ENCODE data around the gene GGT7.

Gene GGT7

DNA sequence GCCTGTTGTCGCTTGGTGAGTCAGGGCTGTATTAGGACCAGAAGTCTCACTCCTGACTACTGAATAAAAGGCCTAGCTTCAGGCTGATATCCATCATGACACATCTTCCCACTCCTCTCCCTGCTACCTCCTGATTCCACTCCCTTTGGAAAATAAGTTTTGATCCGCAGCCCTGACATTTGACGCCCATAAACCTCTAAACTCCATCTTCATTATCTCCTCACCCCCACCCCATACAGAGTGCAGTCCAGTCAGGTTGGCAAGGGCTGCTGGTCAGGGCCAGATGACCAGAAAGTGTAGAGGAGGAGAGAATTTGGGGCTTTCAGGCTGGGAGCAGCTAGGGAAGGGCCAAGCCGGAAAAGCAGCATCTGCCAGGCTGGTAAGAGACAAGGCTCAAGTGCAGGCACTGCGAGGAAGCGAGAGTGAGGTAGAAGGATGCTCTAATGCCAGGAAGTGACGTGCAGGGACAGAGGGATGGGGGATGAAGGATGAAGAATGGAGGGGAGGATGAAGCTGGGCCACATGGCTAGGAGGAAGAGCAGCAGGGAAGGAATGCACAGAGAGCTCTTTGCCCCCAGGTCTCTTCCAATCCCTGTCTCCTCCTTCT, 1.2 kb downstream of the GGT7 start:
- ATAC-seq (ENCODE audit: low read depth) (no peak), DNase-seq (ENCODE audit: low spot score) (no peak)
- peaks cover 22% of the 10 kb centered on the region for H3K4me1 ChIP-seq (ENCODE audit: insufficient read depth, poor library complexity, severe bottlenecking)

GRCh38 chr20:34864216-34864615, 8.4 kb downstream of the GGT7 start:
- no peak for DNase-seq (ENCODE audit: low spot score)
- Histone ChIP-seq H3K27me3 (ENCODE audit: insufficient read depth, poor library complexity, severe bottlenecking) (no peaks in the 10 kb centered on the region), H3K9me3 (ENCODE audit: severe bottlenecking) (no peaks in the 10 kb centered on the region), H3K4me3 (ENCODE audit: severe bottlenecking) (no peak overlapping the region), H3K4me1 (ENCODE audit: insufficient read depth, poor library complexity, severe bottlenecking) (no peaks in the 10 kb centered on the region), H3K36me3 (ENCODE audit: low read depth) (no peaks in the 10 kb centered on the region), H3K27ac (ENCODE audit: poor library complexity, severe bottlenecking) (no peak overlapping the region)
- ATAC-seq (ENCODE audit: low read depth), result no peak
- TF ChIP-seq CTCF (IDR thresholded peaks at IDR 0.05; ENCODE audit: poor library complexity, severe bottlenecking), result no peak

More for the DNA sequence above, 1.2 kb downstream of the GGT7 start:
- no peak for TF ChIP-seq CTCF (IDR thresholded peaks at IDR 0.05; ENCODE audit: poor library complexity, severe bottlenecking)
- Histone ChIP-seq H3K9me3 (ENCODE audit: severe bottlenecking) (no peaks in the 10 kb centered on the region), H3K36me3 (ENCODE audit: low read depth) (no peaks in the 10 kb centered on the region), H3K27me3 (ENCODE audit: insufficient read depth, poor library complexity, severe bottlenecking) (no peaks in the 10 kb centered on the region), H3K4me3 (ENCODE audit: severe bottlenecking) (no peak overlapping the region), H3K27ac (ENCODE audit: poor library complexity, severe bottlenecking) (no peak overlapping the region)

DNA sequence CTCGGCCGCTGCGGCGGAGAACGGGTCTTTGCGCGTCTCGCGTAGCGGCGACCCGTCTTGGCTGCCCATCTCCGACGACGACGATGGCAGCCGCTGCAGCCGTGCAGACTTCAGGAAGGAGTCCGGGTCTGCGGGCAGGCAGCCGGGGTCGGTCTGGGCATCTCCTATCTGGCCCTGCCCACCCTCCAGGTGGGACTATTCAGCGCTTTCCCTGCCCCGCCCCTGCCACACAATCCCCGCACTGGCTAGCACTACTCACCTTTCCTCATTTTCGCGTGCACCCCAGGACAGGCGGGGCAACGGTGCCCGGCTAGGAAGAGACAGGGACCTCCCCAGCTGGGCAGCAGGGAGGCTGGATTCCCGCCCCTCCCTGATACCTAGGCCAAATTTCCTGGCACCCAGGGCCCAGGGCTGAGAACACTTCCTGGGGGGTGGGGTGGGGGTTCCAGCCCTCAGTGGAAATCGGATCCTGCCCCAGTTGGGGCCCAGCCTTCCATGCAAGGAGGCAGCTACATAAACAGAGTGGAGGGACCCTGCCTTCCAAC, 9.2 kb downstream of the GGT7 start:
- Histone ChIP-seq H3K4me3 (ENCODE audit: severe bottlenecking) (no peak overlapping the region), H3K4me1 (ENCODE audit: insufficient read depth, poor library complexity, severe bottlenecking) (no peaks in the 10 kb centered on the region), H3K9me3 (ENCODE audit: severe bottlenecking) (no peaks in the 10 kb centered on the region), H3K27ac (ENCODE audit: poor library complexity, severe bottlenecking) (no peak overlapping the region), H3K27me3 (ENCODE audit: insufficient read depth, poor library complexity, severe bottlenecking) (no peaks in the 10 kb centered on the region), H3K36me3 (ENCODE audit: low read depth) (no peaks in the 10 kb centered on the region)
- ATAC-seq (ENCODE audit: low read depth) (no peak), DNase-seq (ENCODE audit: low spot score) (peak; percentile 85)
- no peak for TF ChIP-seq CTCF (IDR thresholded peaks at IDR 0.05; ENCODE audit: poor library complexity, severe bottlenecking)

GRCh38 chr20:34862724-34863123, 9.9 kb downstream of the GGT7 start:
- no peaks in the 10 kb centered on the region for H3K36me3 ChIP-seq (ENCODE audit: low read depth)
- H3K4me3 ChIP-seq (ENCODE audit: severe bottlenecking), result no peak overlapping the region
- no peak overlapping the region for H3K27ac ChIP-seq (ENCODE audit: poor library complexity, severe bottlenecking)
- ATAC-seq (ENCODE audit: low read depth) (no peak), DNase-seq (ENCODE audit: low spot score) (no peak)
- H3K4me1 ChIP-seq (ENCODE audit: insufficient read depth, poor library complexity, severe bottlenecking), result no peaks in the 10 kb centered on the region
- no peaks in the 10 kb centered on the region for H3K27me3 ChIP-seq (ENCODE audit: insufficient read depth, poor library complexity, severe bottlenecking)
- no peaks in the 10 kb centered on the region for H3K9me3 ChIP-seq (ENCODE audit: severe bottlenecking)
- TF ChIP-seq CTCF (IDR thresholded peaks at IDR 0.05; ENCODE audit: poor library complexity, severe bottlenecking), result no peak

DNA sequence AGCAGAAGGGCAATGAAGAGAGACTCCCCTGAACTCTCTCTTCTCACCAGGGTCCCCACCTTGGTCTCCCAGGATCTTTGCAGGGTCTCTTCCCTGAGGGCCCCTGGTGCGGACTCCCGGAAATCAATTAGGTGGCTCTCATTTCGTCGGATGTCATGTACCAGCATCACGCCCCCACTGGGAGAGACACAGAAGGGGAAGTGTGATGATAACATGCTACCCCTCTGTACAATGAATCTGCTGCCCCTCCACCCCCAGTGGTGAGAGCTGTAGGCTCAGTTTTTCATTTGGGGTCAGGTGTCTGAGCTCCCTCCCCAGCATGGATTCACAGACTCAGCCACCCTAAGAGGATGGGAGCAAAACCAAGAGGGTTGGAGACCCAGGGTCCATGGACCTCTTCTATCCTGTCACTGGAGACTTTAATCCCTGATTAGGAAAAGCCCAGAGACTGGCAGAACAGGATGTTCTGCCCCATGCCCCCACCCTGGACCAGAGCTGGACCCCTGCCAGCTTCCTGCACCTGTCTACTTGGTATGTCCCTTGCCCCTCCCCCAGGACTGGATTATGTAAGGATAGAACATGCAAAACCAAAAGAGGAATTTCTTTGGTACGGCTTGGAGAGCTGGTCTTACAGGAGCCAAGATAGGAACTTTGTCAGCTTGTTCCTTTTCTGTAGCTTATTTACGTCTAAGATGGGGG, 11.1 kb downstream of the GGT7 start:
- DNase-seq (ENCODE audit: low spot score) (peak; percentile 87), ATAC-seq (ENCODE audit: low read depth) (peak; percentile 15; the same call in 1 of the 3 replicates)
- no peak overlapping the region for H3K4me3 ChIP-seq (ENCODE audit: severe bottlenecking)
- no peaks in the 10 kb centered on the region for H3K4me1 ChIP-seq (ENCODE audit: insufficient read depth, poor library complexity, severe bottlenecking)
- H3K27ac ChIP-seq (ENCODE audit: poor library complexity, severe bottlenecking), result no peak overlapping the region
- no peaks in the 10 kb centered on the region for H3K27me3 ChIP-seq (ENCODE audit: insufficient read depth, poor library complexity, severe bottlenecking)
- no peaks in the 10 kb centered on the region for H3K36me3 ChIP-seq (ENCODE audit: low read depth)
- no peak for TF ChIP-seq CTCF (IDR thresholded peaks at IDR 0.05; ENCODE audit: poor library complexity, severe bottlenecking)
- H3K9me3 ChIP-seq (ENCODE audit: severe bottlenecking), result no peaks in the 10 kb centered on the region

Data from RWPE2 (cell line).